Neuronal stem cell (in vitro differentiated cells): ENCODE measurements around the gene PIK3R5.

Source experiments
- DNase-seq: peaks from one replicate; pipeline ENCODE4 v3.0.0-alpha.2; 2013; ENCODE audit warnings: low spot score
- H2AFZ ChIP-seq: one replicate; pipeline ENCODE4 v1.6.1; 2013; ENCODE audit warnings: mild to moderate bottlenecking, low read length, inconsistent platforms
- H2AK5ac ChIP-seq: 2 replicates; pipeline ENCODE4 v1.6.1; 2013; ENCODE audit warnings: low read depth, mild to moderate bottlenecking, inconsistent platforms, low read length, moderate library complexity, mixed read lengths
- H2BK120ac ChIP-seq: 2 replicates; pipeline ENCODE4 v1.6.1; 2013; ENCODE audit warnings: low read depth, mild to moderate bottlenecking, inconsistent platforms, low read length, moderate library complexity, mixed read lengths
- H2BK12ac ChIP-seq: one replicate; pipeline ENCODE4 v1.6.1; 2013; ENCODE audit warnings: low read length, inconsistent platforms
- H2BK15ac ChIP-seq: 2 replicates; pipeline ENCODE4 v1.6.1; 2013; ENCODE audit warnings: mild to moderate bottlenecking, low read length, inconsistent platforms, mixed read lengths
- H2BK5ac ChIP-seq: one replicate; pipeline ENCODE4 v1.6.1; 2013; ENCODE audit warnings: inconsistent platforms, mild to moderate bottlenecking, low read length, moderate library complexity
- H3K14ac ChIP-seq: one replicate; pipeline ENCODE4 v1.6.1; 2013; ENCODE audit warnings: low read length, inconsistent platforms
- H3K18ac ChIP-seq: 2 replicates; pipeline ENCODE4 v1.6.1; 2013; ENCODE audit warnings: low read length, inconsistent platforms
- H3K23ac ChIP-seq: 2 replicates; pipeline ENCODE4 v1.6.1; 2013; ENCODE audit warnings: low read depth, mild to moderate bottlenecking, mixed read lengths, low read length, inconsistent platforms; ENCODE audit not compliant: poor library complexity
- H3K27ac ChIP-seq: replicated peaks from 3 replicates; pipeline ENCODE4 v1.5.1; 2013; ENCODE audit warnings: low read length, inconsistent platforms
- H3K27me3 ChIP-seq, 3 experiments: 2 replicates each; pipeline ENCODE4 v1.6.1; 2013; ENCODE audit warnings: low read length in 3 of 3, mild to moderate bottlenecking in 2 of 3, inconsistent platforms in 1 of 3, low read depth in 1 of 3, mixed read lengths in 1 of 3, moderate library complexity in 1 of 3; ENCODE audit not compliant: control insufficient read depth in 3 of 3, insufficient read depth in 3 of 3
- H3K36me3 ChIP-seq, 2 donors: replicated peaks in 1 of 2; 2 replicates each; pipeline ENCODE4 v1.6.1; 2013; ENCODE audit warnings: low read length in 2 of 2; ENCODE audit not compliant: control insufficient read depth in 2 of 2, insufficient read depth in 2 of 2
- H3K4ac ChIP-seq: 2 replicates; pipeline ENCODE4 v1.6.1; 2013; ENCODE audit warnings: inconsistent platforms, mild to moderate bottlenecking, low read length, moderate library complexity
- H3K4me1 ChIP-seq, 2 donors: 1 replicate in 1 of 2; 2 replicates in 1 of 2; pipeline ENCODE4 v1.6.1; 2013; ENCODE audit warnings: low read length in 2 of 2, low read depth in 1 of 2; ENCODE audit not compliant: control insufficient read depth in 2 of 2, insufficient read depth in 1 of 2
- H3K4me2 ChIP-seq: one replicate; pipeline ENCODE4 v1.6.1; 2013; ENCODE audit warnings: mild to moderate bottlenecking, low read length, inconsistent platforms; ENCODE audit not compliant: insufficient read depth, poor library complexity, severe bottlenecking
- H3K4me3 ChIP-seq, 2 donors: 2 replicates each; pipeline ENCODE4 v1.5.1; 2013; ENCODE audit warnings: low read length in 2 of 2, mild to moderate bottlenecking in 2 of 2, inconsistent platforms in 1 of 2, moderate library complexity in 1 of 2
- H3K79me1 ChIP-seq: one replicate; pipeline ENCODE4 v1.6.1; 2013; ENCODE audit warnings: low read depth, mild to moderate bottlenecking, inconsistent platforms, low read length, moderate library complexity
- H3K9ac ChIP-seq: one replicate; pipeline ENCODE4 v1.6.1; 2013; ENCODE audit warnings: mild to moderate bottlenecking, low read depth, low read length, inconsistent platforms; ENCODE audit not compliant: poor library complexity
- H3K9me3 ChIP-seq, 2 donors: replicated peaks in 1 of 2; 2 replicates each; pipeline versions ENCODE3 to v1.6.1; 2013; ENCODE audit warnings: low read length in 2 of 2, mild to moderate bottlenecking in 2 of 2, inconsistent platforms in 1 of 2, low read depth in 1 of 2, mixed read lengths in 1 of 2, moderate library complexity in 1 of 2; ENCODE audit not compliant: control insufficient read depth in 2 of 2, insufficient read depth in 1 of 2
- H4K8ac ChIP-seq: one replicate; pipeline ENCODE4 v1.6.1; 2013; ENCODE audit warnings: low read depth, mild to moderate bottlenecking, inconsistent platforms, low read length, moderate library complexity
- H4K91ac ChIP-seq: one replicate; pipeline ENCODE4 v1.6.1; 2013; ENCODE audit warnings: low read length, low read depth, mild to moderate bottlenecking, inconsistent platforms; ENCODE audit not compliant: poor library complexity
- WGBS, 2 donors: extraction: QIAGEN DNeasy Blood & Tissue Kit; methylation state at CpG; one replicate each; pipeline ENCODE4 v1.1.7; 2013; ENCODE audit warnings: missing lambda C conversion rate in 2 of 2, mixed read lengths in 1 of 2; ENCODE audit not compliant: insufficient read length in 2 of 2, insufficient replicate concordance in 1 of 2; ENCODE audit errors: extremely low coverage in 2 of 2; 5-methylcytosine and 5-hydroxymethylcytosine counted together

PIK3R5 gene

DNA sequence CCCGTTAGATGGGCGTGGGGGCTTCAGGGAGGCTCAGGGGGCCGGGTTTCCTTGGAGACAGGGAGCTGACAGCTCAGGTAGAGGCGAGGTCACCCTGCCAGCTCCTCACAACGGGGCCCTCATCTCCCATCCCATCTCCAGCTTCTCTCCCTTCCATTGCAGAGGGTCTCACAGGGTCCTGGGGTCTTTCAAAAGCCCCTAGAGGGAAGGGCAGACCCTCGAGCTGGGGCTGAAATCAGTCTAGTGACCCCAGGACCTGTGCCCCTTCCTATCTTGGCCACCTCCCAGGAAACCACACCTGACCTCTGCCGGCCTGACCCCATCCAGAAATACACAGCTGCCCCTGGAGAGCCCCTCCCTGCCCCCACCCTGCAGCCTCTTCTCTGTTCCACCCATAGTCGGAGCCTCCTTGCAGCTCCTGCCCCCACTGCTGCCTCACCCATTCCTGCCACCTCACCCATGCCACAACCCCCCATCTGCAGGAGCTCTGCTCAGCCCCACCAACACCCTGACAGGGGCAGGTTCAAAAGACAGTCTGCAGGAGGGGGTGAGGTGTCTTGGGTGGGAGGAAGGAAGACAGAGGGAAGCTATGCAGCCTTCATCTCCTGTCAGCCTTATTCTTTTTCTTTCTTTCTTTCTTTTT lies 23.4 kb downstream of the PIK3R5 start:
- Histone ChIP-seq H4K91ac (no peak overlapping the region), H4K8ac (no peak overlapping the region), H3K27me3 (peaks cover 0 to 8% (median 0%) of the 10 kb centered on the region in 3 experiments), H3K4me3 (no peak overlapping the region), H2BK12ac (no peak overlapping the region), H3K79me1 (peaks cover 1% of the 10 kb centered on the region), H3K27ac (no peak overlapping the region), H2BK5ac (no peak overlapping the region), H2AK5ac (no peak overlapping the region), H3K36me3 (no peaks in the 10 kb centered on the region), H3K4me2 (no peak overlapping the region), H3K4me1 (peaks cover 0 to 3% of the 10 kb centered on the region in 2 donors), H3K14ac (no peak overlapping the region), H3K9ac (no peak overlapping the region), H3K23ac (no peak overlapping the region), H3K9me3 (peaks cover 0 to 2% of the 10 kb centered on the region in 2 donors), H2BK120ac (no peak overlapping the region), H3K4ac (no peak overlapping the region), H2AFZ (no peak overlapping the region), H3K18ac (no peak overlapping the region), H2BK15ac (no peak overlapping the region)
- WGBS, 2 donors, result no CpG with 5 or more reads among the region's 8 CpGs
- no peak for DNase-seq

DNA sequence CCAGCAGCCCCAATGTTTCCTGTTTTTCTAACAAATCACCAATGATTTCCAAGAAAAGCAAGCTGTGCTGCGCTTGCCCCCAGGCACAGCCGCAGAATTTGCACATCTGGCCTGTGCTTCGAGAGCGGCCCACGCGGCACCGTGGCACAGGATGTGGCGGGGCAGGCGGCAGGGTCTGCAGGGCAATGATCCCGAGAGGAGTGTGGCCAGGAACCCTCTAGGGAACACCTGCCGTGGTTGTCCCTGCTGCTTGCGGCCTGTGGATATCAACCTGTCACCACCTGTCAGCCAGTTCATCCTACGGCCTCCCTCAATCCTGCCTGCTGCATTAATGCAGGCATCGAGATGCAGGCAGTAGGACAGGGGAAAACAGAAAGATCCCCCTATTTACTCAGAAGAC lies 24.0 kb downstream of the PIK3R5 start:
- H2BK5ac ChIP-seq, result no peak overlapping the region
- H4K91ac ChIP-seq, result no peak overlapping the region
- DNase-seq, result no peak
- no peak overlapping the region for H4K8ac ChIP-seq
- no peak overlapping the region for H3K4me2 ChIP-seq
- peak overlapping the region; percentile 36 for H2AK5ac ChIP-seq
- no peak overlapping the region for H2BK15ac ChIP-seq
- H3K14ac ChIP-seq, result no peak overlapping the region
- H3K18ac ChIP-seq, result peak overlapping the region; percentile 42
- no peak overlapping the region for H3K4ac ChIP-seq
- H3K27ac ChIP-seq, result no peak overlapping the region
- H3K79me1 ChIP-seq, result peaks cover 1% of the 10 kb centered on the region
- H2BK12ac ChIP-seq, result peak overlapping the region; percentile 11
- no peak overlapping the region for H2BK120ac ChIP-seq
- no peaks in the 10 kb centered on the region for H3K36me3 ChIP-seq
- no CpG with 5 or more reads among the region's 14 CpGs for WGBS, 2 donors
- H3K27me3 ChIP-seq, result peaks cover 0 to 8% (median 0%) of the 10 kb centered on the region in 3 experiments
- peaks cover 0 to 3% of the 10 kb centered on the region in 2 donors for H3K4me1 ChIP-seq
- H2AFZ ChIP-seq, result no peak overlapping the region
- peaks cover 0 to 2% of the 10 kb centered on the region in 2 donors for H3K9me3 ChIP-seq
- no peak overlapping the region for H3K4me3 ChIP-seq
- H3K23ac ChIP-seq, result peak overlapping the region; percentile 75
- H3K9ac ChIP-seq, result no peak overlapping the region

DNA sequence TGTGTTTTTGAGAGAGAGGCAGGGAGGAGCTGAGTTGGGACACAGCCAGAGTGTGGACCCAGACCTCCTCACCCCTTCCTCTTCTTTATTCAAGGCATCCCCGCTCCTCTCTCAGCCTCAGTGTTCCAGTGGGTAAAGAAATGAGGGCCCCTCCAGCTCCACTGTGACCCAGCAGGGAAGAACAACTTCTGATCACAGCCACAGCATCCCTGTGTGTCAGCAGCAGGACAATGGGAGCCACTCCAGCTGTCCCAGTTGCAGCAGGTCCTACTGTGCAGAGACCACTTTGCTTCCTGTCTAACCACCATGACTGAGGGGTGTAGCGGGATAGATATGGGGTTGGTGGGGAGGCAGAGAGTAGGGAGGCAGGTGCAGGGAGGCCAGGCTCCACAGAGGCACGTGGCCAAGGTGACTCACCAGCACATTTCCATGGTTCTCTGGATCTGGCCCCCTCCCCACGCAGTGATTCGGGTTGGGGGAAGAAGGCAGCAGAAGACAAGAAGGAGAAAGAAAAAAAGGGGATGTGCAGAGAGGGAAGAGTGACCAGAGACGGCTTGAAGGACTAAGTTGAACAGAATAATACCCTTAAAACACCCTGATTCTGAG lies 24.5 kb downstream of the PIK3R5 start:
- H2BK15ac ChIP-seq, result peak overlapping the region; percentile 19
- no CpG with 5 or more reads among the region's 6 CpGs for WGBS, 2 donors
- H3K27ac ChIP-seq, result no peak overlapping the region
- peaks cover 0 to 3% of the 10 kb centered on the region in 2 donors for H3K4me1 ChIP-seq
- H3K79me1 ChIP-seq, result peaks cover 1% of the 10 kb centered on the region
- H3K9me3 ChIP-seq, result peaks cover 0 to 2% of the 10 kb centered on the region in 2 donors
- H3K23ac ChIP-seq, result peak overlapping the region; percentile 8
- peak overlapping the region; percentile 33 for H2BK12ac ChIP-seq
- H3K27me3 ChIP-seq, result peaks cover 0 to 8% (median 0%) of the 10 kb centered on the region in 3 experiments
- no peak overlapping the region for H3K4me2 ChIP-seq
- H2BK5ac ChIP-seq, result no peak overlapping the region
- H4K91ac ChIP-seq, result no peak overlapping the region
- H3K14ac ChIP-seq, result no peak overlapping the region
- no peak overlapping the region for H4K8ac ChIP-seq
- peak overlapping the region in 1 of 2 donors; percentile 8 for H3K4me3 ChIP-seq
- H2AFZ ChIP-seq, result no peak overlapping the region
- DNase-seq, result no peak
- peak overlapping the region; percentile 71 for H3K18ac ChIP-seq
- no peak overlapping the region for H3K9ac ChIP-seq
- no peaks in the 10 kb centered on the region for H3K36me3 ChIP-seq
- peak overlapping the region; percentile 36 for H2AK5ac ChIP-seq
- H2BK120ac ChIP-seq, result no peak overlapping the region
- H3K4ac ChIP-seq, result no peak overlapping the region

DNA sequence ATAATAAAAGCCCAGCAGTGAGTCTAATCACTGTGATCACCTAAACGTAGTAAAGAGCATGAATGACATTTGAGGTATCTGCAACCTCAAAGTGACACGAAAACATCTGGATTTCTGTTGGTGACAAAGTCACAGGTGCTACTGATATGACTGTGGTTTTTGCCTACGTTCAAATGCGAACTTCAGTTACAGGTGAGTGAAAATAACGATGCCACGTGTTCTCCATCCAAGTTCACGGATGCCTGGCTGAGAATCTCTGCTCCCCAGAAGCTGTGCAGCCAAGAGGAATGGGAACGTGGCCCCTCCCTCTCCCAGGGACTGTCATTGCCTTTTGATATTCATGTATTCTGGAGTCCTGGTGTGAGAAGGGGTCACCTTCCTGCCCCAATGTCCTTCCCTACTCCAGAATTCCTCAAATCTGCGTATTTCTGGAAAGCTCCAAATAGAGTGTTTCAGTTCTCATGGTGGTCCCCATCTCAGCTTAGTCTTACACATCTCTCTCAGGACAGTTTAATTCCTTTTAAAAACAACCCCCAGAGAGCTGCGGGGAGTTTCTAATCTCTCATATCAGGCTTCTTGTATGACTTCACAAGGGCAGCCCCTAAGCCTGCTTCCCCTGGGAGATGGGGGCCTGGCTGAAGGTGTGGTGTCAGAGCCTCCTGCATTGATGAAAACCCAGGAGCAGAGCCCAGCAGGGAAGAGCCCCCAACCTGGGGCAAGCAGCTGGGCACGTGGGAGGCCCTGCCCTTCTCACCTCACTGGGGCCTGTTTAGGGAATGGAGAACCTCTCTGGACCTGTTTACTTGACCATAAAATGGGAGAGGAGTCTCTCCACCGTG lies 25.8 kb downstream of the PIK3R5 start:
- Histone ChIP-seq H3K9me3 (peaks cover 0 to 3% of the 10 kb centered on the region in 2 donors), H3K4me1 (peaks cover 0 to 3% of the 10 kb centered on the region in 2 donors), H3K4ac (no peak overlapping the region), H3K4me3 (no peak overlapping the region), H4K8ac (no peak overlapping the region), H3K36me3 (no peaks in the 10 kb centered on the region), H2AK5ac (no peak overlapping the region), H2BK5ac (no peak overlapping the region), H3K23ac (no peak overlapping the region), H3K27ac (no peak overlapping the region), H3K4me2 (no peak overlapping the region), H3K18ac (no peak overlapping the region), H3K79me1 (peaks cover 1% of the 10 kb centered on the region), H4K91ac (no peak overlapping the region), H3K27me3 (peaks cover 0 to 8% (median 0%) of the 10 kb centered on the region in 3 experiments), H3K9ac (no peak overlapping the region), H2BK12ac (no peak overlapping the region), H2AFZ (peak overlapping the region; percentile 29), H2BK120ac (no peak overlapping the region), H2BK15ac (no peak overlapping the region), H3K14ac (no peak overlapping the region)
- WGBS, 2 donors, result no CpG with 5 or more reads among the region's 12 CpGs
- no peak for DNase-seq
